GM19438 (cell line): ENCODE data around the gene PPEF2.

Experiments used
- ATAC-seq: cut with Tn5 transposase; IDR thresholded peaks from one replicate; pipeline ENCODE4 v1.9.1; 2021; ENCODE audit warnings: low read depth; ENCODE audit not compliant: unreplicated experiment

The PPEF2 gene

GRCh38 chr4:75895744-75896314 lies 6.4 kb downstream of the PPEF2 start:
- no peak for ATAC-seq

GRCh38 chr4:75892508-75892907 lies 9.7 kb downstream of the PPEF2 start:
- no peak for ATAC-seq

GRCh38 chr4:75891611-75892010 lies 10.6 kb downstream of the PPEF2 start:
- no peak for ATAC-seq

- ATAC-seq = no peak
Observed at GRCh38 chr4:75889537-75890199, 12.6 kb downstream of the PPEF2 start.

GRCh38 chr4:75886104-75886503 lies 16.1 kb downstream of the PPEF2 start:
- ATAC-seq = no peak

GRCh38 chr4:75881476-75881875 lies 20.8 kb downstream of the PPEF2 start:
- no peak for ATAC-seq

- no peak for ATAC-seq
Observed at GRCh38 chr4:75880278-75880677, 22.0 kb downstream of the PPEF2 start.

GRCh38 chr4:75878246-75878756 lies 24.0 kb downstream of the PPEF2 start:
- no peak for ATAC-seq

GRCh38 chr4:75876218-75876617 lies 26.0 kb downstream of the PPEF2 start:
- ATAC-seq = no peak

GRCh38 chr4:75869100-75869499 lies 33.2 kb downstream of the PPEF2 start:
- ATAC-seq = no peak

- ATAC-seq = no peak
Observed at GRCh38 chr4:75867130-75867529, 35.1 kb downstream of the PPEF2 start.

GRCh38 chr4:75860606-75861005 lies 41.6 kb downstream of the PPEF2 start:
- ATAC-seq = no peak

- no peak for ATAC-seq
Observed at GRCh38 chr4:75858721-75859120, 43.5 kb downstream of the PPEF2 start.

GRCh38 chr4:75849461-75849860 lies 52.8 kb downstream of the PPEF2 start:
- ATAC-seq = no peak

- ATAC-seq = no peak
Observed at GRCh38 chr4:75848891-75849290, 53.4 kb downstream of the PPEF2 start.

GRCh38 chr4:75848171-75848760 lies 54.0 kb downstream of the PPEF2 start:
- ATAC-seq = peak; percentile 78

GRCh38 chr4:75845992-75846391 lies 56.3 kb downstream of the PPEF2 start:
- ATAC-seq = no peak

- ATAC-seq = no peak
Observed at GRCh38 chr4:75844151-75844662, 58.0 kb downstream of the PPEF2 start.

- no peak for ATAC-seq
Observed at GRCh38 chr4:75843596-75843995, 58.7 kb downstream of the PPEF2 start.

GRCh38 chr4:75841641-75842520 lies 60.4 kb downstream of the PPEF2 start:
- no peak for ATAC-seq

- ATAC-seq = no peak
Observed at GRCh38 chr4:75834772-75835154, 67.5 kb downstream of the PPEF2 start.
